ENCODE results near the gene FYN. TPM values are rescaled to one million over a fixed set of nuclear protein-coding genes. Genes with fewer than 3 reads are reported as not detected.

FYN gene
- total RNA-seq, 2 donors from 2014 or later: 13.7 to 103 TPM

DNA sequence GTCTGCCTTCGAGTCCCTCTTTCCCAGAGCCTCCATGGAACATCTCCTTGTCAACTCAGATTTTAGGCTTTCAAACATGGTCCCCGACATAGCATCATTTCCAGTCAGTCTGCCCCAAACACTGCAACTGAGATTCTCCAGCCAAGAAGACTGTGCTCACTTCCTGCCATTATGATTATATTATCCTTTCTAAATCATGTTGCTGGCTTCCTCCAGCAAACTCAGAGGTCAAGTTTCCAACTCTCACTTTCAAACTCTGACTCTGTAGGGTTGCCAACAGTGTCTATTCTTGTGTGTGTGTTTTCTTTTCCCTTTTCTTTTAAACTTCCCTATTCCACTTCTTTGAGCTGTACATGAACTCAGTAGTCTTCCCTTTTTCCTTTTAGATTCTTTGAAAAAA is 206.4 kb downstream of the FYN start:
- Histone ChIP-seq H3K27me3 (replicated peaks; ENCODE audit: insufficient read depth) (no peaks in the 10 kb centered on the region), H3K36me3 (no peaks in the 10 kb centered on the region), H3K9me3 (no peaks in the 10 kb centered on the region), H3K27ac (peak overlapping the region in 1 of 2 donors; percentile 12), H3K4me1 (replicated peaks) (peaks cover 13% of the 10 kb centered on the region), H3K4me3 (no peak overlapping the region)
- DNase-seq (ENCODE audit: low spot score): no peak
- WGBS: 60% methylated on average over 2 of the region's 2 CpGs
- TF ChIP-seq POLR2A (IDR thresholded peaks at IDR 0.05) (no peak), POLR2AphosphoS5 (IDR thresholded peaks at IDR 0.05) (peak; percentile 40)
- intact Hi-C loops (cut with DNase I): no loop called here

DNA sequence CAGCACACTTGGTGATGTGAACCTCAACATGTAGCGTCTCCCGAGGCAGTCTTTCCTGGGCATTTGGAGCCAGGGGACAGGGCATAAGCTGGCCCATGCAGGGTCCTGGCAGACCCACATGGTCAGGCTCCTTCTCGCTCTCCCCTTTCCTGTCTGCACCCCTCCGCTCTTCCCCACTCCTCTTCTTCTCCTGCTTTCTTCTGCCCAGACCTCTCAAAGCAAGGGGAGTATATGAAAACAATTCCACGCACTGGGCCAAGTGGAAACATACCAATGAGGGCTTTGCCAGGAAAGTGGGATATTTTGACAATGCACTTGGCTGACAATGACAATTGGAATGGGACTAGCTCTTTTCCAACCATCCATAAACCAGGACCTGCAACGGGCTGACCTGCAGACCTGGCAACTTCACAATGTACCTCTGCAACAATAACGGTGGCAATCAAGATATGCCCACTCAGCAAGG is 208.7 kb downstream of the FYN start:
- WGBS: 45% methylated on average over 7 of the region's 7 CpGs
- no peak for TF ChIP-seq POLR2A (IDR thresholded peaks at IDR 0.05)
- TF ChIP-seq POLR2AphosphoS5 (IDR thresholded peaks at IDR 0.05): no peak
- TF ChIP-seq, protein P1, sequence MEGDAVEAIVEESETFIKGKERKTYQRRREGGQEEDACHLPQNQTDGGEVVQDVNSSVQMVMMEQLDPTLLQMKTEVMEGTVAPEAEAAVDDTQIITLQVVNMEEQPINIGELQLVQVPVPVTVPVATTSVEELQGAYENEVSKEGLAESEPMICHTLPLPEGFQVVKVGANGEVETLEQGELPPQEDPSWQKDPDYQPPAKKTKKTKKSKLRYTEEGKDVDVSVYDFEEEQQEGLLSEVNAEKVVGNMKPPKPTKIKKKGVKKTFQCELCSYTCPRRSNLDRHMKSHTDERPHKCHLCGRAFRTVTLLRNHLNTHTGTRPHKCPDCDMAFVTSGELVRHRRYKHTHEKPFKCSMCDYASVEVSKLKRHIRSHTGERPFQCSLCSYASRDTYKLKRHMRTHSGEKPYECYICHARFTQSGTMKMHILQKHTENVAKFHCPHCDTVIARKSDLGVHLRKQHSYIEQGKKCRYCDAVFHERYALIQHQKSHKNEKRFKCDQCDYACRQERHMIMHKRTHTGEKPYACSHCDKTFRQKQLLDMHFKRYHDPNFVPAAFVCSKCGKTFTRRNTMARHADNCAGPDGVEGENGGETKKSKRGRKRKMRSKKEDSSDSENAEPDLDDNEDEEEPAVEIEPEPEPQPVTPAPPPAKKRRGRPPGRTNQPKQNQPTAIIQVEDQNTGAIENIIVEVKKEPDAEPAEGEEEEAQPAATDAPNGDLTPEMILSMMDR (IDR thresholded peaks at IDR 0.05): no peak
- no peak for DNase-seq (ENCODE audit: low spot score)
- Histone ChIP-seq H3K9me3 (no peaks in the 10 kb centered on the region), H3K4me3 (no peak overlapping the region), H3K27me3 (replicated peaks; ENCODE audit: insufficient read depth) (no peaks in the 10 kb centered on the region), H3K36me3 (no peaks in the 10 kb centered on the region), H3K27ac (peak overlapping the region; percentile 61 to 62), H3K4me1 (replicated peaks) (peaks cover 19% of the 10 kb centered on the region)
- intact Hi-C loops (cut with DNase I): no loop called here

DNA sequence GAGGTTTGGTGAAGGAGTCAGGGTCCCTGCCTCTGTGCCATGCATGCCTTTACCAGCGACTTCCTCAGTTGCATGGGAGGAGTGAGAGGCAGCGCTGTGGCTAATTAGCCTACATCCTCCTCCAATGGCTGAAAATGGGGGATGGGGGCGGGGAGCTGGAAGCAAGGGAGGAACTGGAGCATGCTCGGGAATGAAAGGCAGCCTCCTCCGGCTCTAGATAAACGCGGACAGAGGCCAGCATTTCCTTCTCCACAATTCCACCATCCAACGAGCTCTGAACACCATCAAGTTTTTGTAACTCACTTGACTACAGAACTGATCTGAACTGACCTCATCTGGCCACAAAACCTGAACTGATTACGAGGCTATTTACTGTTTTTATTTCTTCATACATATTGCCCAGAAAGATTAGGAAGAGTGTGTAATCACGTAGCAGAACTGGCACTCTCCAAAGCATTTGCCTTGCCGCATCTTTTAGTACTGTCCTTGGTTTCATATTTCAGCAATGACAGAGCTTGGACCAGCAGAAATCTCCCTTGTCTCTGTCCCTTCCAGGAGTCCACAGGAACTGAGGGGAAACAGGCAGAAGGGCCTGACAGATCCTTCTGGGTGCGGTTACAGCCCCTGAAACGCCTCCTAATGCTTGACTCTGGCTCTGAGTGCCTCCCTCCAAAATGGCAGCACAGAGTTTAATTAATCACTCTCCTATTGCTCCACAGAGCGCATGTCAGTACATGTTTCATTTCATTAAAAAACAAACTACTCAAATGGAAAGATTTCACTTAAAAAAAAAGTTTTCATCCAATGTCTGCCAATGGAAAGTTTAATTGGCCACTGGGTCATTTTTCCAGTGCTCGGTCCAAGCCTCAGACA is 209.3 kb downstream of the FYN start:
- intact Hi-C loops (cut with DNase I): no loop called here
- H3K4me3 ChIP-seq: no peak overlapping the region
- no peaks in the 10 kb centered on the region for H3K9me3 ChIP-seq
- no peak for DNase-seq (ENCODE audit: low spot score)
- 64% methylated on average over 15 of the region's 15 CpGs for WGBS
- TF ChIP-seq, protein P1 (IDR thresholded peaks at IDR 0.05): no peak
- TF ChIP-seq POLR2A (IDR thresholded peaks at IDR 0.05) (no peak), POLR2AphosphoS5 (IDR thresholded peaks at IDR 0.05) (no peak)
- H3K4me1 ChIP-seq (replicated peaks): peaks cover 21% of the 10 kb centered on the region
- no peaks in the 10 kb centered on the region for H3K36me3 ChIP-seq
- peak overlapping the region; percentile 61 to 62 for H3K27ac ChIP-seq
- no peaks in the 10 kb centered on the region for H3K27me3 ChIP-seq (replicated peaks; ENCODE audit: insufficient read depth)

GRCh38 chr6:111662794-111663593 is 210.3 kb downstream of the FYN start:
- intact Hi-C loops (cut with DNase I): no loop called here
- 33% methylated on average over 11 of the region's 12 CpGs for WGBS
- TF ChIP-seq POLR2A (IDR thresholded peaks at IDR 0.05): no peak
- TF ChIP-seq, protein P1 (IDR thresholded peaks at IDR 0.05): peak in 1 of 4 experiments; percentile 3
- TF ChIP-seq POLR2AphosphoS5 (IDR thresholded peaks at IDR 0.05): no peak
- Histone ChIP-seq H3K4me1 (replicated peaks) (peaks cover 25% of the 10 kb centered on the region), H3K27me3 (replicated peaks; ENCODE audit: insufficient read depth) (no peaks in the 10 kb centered on the region), H3K36me3 (no peaks in the 10 kb centered on the region), H3K9me3 (no peaks in the 10 kb centered on the region), H3K27ac (peak overlapping the region; percentile 57 to 62), H3K4me3 (no peak overlapping the region)
- DNase-seq (ENCODE audit: low spot score): peak; percentile 48

DNA sequence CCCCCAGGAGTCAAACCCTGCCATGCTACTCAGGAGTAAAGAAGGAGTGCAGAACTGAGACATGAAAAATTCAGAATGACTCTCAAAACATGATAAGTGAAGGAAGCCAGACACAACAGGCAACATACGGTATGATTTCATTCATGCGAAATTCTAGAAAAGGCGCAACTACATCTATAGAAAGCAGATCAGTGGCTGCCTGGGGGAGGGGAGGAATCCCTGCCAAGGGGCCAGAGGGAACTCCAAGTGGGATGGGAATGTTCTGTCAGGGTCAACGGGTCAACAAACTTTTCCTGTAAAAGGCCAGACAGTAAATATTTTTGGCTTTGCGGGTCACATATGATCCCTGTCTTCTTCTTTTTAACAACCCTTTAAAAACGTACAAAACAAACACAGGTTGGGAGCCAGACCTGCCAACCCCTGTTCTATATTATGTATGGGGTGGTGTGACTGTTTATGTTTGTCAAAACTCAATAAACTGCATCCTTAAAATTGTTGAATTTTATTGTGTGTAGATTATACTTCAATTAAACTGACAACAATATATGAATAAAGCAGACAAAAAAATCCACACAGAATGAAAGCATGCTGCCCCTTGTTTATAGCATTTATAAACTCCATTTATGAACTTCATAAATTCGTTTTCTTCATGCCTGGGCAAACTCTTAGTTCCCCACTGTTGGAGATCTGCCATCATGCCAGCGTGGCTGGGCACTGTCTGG is 211.0 kb downstream of the FYN start:
- H3K27ac ChIP-seq: peak overlapping the region; percentile 57 to 62

More for the DNA sequence above, 211.0 kb downstream of the FYN start:
- no peaks in the 10 kb centered on the region for H3K9me3 ChIP-seq
- H3K4me3 ChIP-seq: no peak overlapping the region
- TF ChIP-seq POLR2A (IDR thresholded peaks at IDR 0.05) (no peak), POLR2AphosphoS5 (IDR thresholded peaks at IDR 0.05) (peak; percentile 20)
- TF ChIP-seq, protein P1 (IDR thresholded peaks at IDR 0.05): no peak
- WGBS: 21% methylated on average over 8 of the region's 8 CpGs
- intact Hi-C loops (cut with DNase I): no loop called here
- no peak for DNase-seq (ENCODE audit: low spot score)
- H3K4me1 ChIP-seq (replicated peaks): peaks cover 30% of the 10 kb centered on the region
- no peaks in the 10 kb centered on the region for H3K27me3 ChIP-seq (replicated peaks; ENCODE audit: insufficient read depth)
- no peaks in the 10 kb centered on the region for H3K36me3 ChIP-seq
